ENCODE measurements around the gene RPL22. TPM values are rescaled to one million over a fixed set of nuclear protein-coding genes. Genes with fewer than 3 reads are reported as not detected.

The RPL22 gene
- total RNA-seq, 1 donor from 2014 or later, result 414 TPM

GRCh38 chr1:6170116-6170741 lies 29.2 kb downstream of the RPL22 start:
- Mint-ChIP-seq H3K9me3 (ENCODE audit: low read depth) (no peaks in the 10 kb centered on the region), H3K27ac (no peak overlapping the region), H3K27me3 (peaks cover 25% of the 10 kb centered on the region), H3K4me1 (ENCODE audit: low read depth) (no peaks in the 10 kb centered on the region), H3K4me3 (ENCODE audit: low read depth) (no peak overlapping the region), H3K36me3 (ENCODE audit: insufficient read depth) (no peaks in the 10 kb centered on the region)
- TF ChIP-seq CTCF (IDR thresholded peaks at IDR 0.05; ENCODE audit: unreplicated experiment), result no peak
- no peak for DNase-seq (ENCODE audit: low spot score, unreplicated experiment)

- Mint-ChIP-seq H3K9me3 (ENCODE audit: low read depth) (no peaks in the 10 kb centered on the region), H3K4me1 (ENCODE audit: low read depth) (no peaks in the 10 kb centered on the region), H3K27ac (no peak overlapping the region), H3K4me3 (ENCODE audit: low read depth) (no peak overlapping the region), H3K36me3 (ENCODE audit: insufficient read depth) (no peaks in the 10 kb centered on the region), H3K27me3 (peaks cover 30% of the 10 kb centered on the region)
- no peak for TF ChIP-seq CTCF (IDR thresholded peaks at IDR 0.05; ENCODE audit: unreplicated experiment)
- DNase-seq (ENCODE audit: low spot score, unreplicated experiment), result no peak
Observed at GRCh38 chr1:6168947-6169586, 30.3 kb downstream of the RPL22 start.

GRCh38 chr1:6167391-6168303 lies 31.7 kb downstream of the RPL22 start:
- Mint-ChIP-seq H3K9me3 (ENCODE audit: low read depth) (no peaks in the 10 kb centered on the region), H3K36me3 (ENCODE audit: insufficient read depth) (no peaks in the 10 kb centered on the region), H3K4me1 (ENCODE audit: low read depth) (no peaks in the 10 kb centered on the region), H3K4me3 (ENCODE audit: low read depth) (no peak overlapping the region), H3K27me3 (peaks cover 37% of the 10 kb centered on the region), H3K27ac (no peak overlapping the region)
- TF ChIP-seq CTCF (IDR thresholded peaks at IDR 0.05; ENCODE audit: unreplicated experiment), result no peak
- DNase-seq (ENCODE audit: low spot score, unreplicated experiment), result no peak

GRCh38 chr1:6166655-6167390 lies 32.6 kb downstream of the RPL22 start:
- DNase-seq (ENCODE audit: low spot score, unreplicated experiment), result no peak
- no peak for TF ChIP-seq CTCF (IDR thresholded peaks at IDR 0.05; ENCODE audit: unreplicated experiment)
- Mint-ChIP-seq H3K27me3 (peaks cover 39% of the 10 kb centered on the region), H3K9me3 (ENCODE audit: low read depth) (no peaks in the 10 kb centered on the region), H3K36me3 (ENCODE audit: insufficient read depth) (no peaks in the 10 kb centered on the region), H3K4me1 (ENCODE audit: low read depth) (no peaks in the 10 kb centered on the region), H3K4me3 (ENCODE audit: low read depth) (no peak overlapping the region), H3K27ac (no peak overlapping the region)

GRCh38 chr1:6166221-6166620 lies 33.2 kb downstream of the RPL22 start:
- no peak overlapping the region for H3K4me3 Mint-ChIP-seq (ENCODE audit: low read depth)
- DNase-seq (ENCODE audit: low spot score, unreplicated experiment), result no peak
- H3K36me3 Mint-ChIP-seq (ENCODE audit: insufficient read depth), result no peaks in the 10 kb centered on the region
- H3K9me3 Mint-ChIP-seq (ENCODE audit: low read depth), result no peaks in the 10 kb centered on the region
- H3K27me3 Mint-ChIP-seq, result peaks cover 36% of the 10 kb centered on the region
- no peaks in the 10 kb centered on the region for H3K4me1 Mint-ChIP-seq (ENCODE audit: low read depth)
- H3K27ac Mint-ChIP-seq, result no peak overlapping the region
- no peak for TF ChIP-seq CTCF (IDR thresholded peaks at IDR 0.05; ENCODE audit: unreplicated experiment)
